ENCODE measurements around the gene EDN3.

EDN3 gene

GRCh38 chr20:59308493-59309201 lies 8.2 kb downstream of the EDN3 start:
- DNase-seq (ENCODE audit: low read depth), result no peak

- no peak for DNase-seq (ENCODE audit: low read depth)
These were observed 8.8 kb downstream of the EDN3 start for GRCh38 chr20:59309218-59309617.

GRCh38 chr20:59314997-59315396 lies 14.6 kb downstream of the EDN3 start:
- no peak for DNase-seq (ENCODE audit: low read depth)

- no peak for DNase-seq (ENCODE audit: low read depth)
These were observed 16.7 kb downstream of the EDN3 start for GRCh38 chr20:59316911-59317731.

GRCh38 chr20:59318201-59318790 lies 17.9 kb downstream of the EDN3 start:
- no peak for DNase-seq (ENCODE audit: low read depth)

GRCh38 chr20:59318803-59319202 lies 18.4 kb downstream of the EDN3 start:
- no peak for DNase-seq (ENCODE audit: low read depth)

GRCh38 chr20:59320426-59320825 lies 20.0 kb downstream of the EDN3 start:
- DNase-seq (ENCODE audit: low read depth), result no peak

- DNase-seq (ENCODE audit: low read depth), result no peak
These were observed 20.6 kb downstream of the EDN3 start for GRCh38 chr20:59320854-59321647.

GRCh38 chr20:59322081-59322480 lies 21.7 kb downstream of the EDN3 start:
- no peak for DNase-seq (ENCODE audit: low read depth)

- DNase-seq (ENCODE audit: low read depth), result no peak
These were observed 22.4 kb downstream of the EDN3 start for GRCh38 chr20:59322585-59323454.

GRCh38 chr20:59323731-59324130 lies 23.3 kb downstream of the EDN3 start:
- no peak for DNase-seq (ENCODE audit: low read depth)

GRCh38 chr20:59324521-59325141 lies 24.2 kb downstream of the EDN3 start:
- DNase-seq (ENCODE audit: low read depth), result no peak

- no peak for DNase-seq (ENCODE audit: low read depth)
These were observed 24.7 kb downstream of the EDN3 start for GRCh38 chr20:59325142-59325523.

GRCh38 chr20:59326188-59326587 lies 25.8 kb downstream of the EDN3 start:
- no peak for DNase-seq (ENCODE audit: low read depth)

- no peak for DNase-seq (ENCODE audit: low read depth)
These were observed 27.7 kb downstream of the EDN3 start for GRCh38 chr20:59328071-59328470.

- no peak for DNase-seq (ENCODE audit: low read depth)
These were observed 31.4 kb downstream of the EDN3 start for GRCh38 chr20:59331721-59332329.

GRCh38 chr20:59333260-59333845 lies 32.9 kb downstream of the EDN3 start:
- no peak for DNase-seq (ENCODE audit: low read depth)

GRCh38 chr20:59333951-59334350 lies 33.5 kb downstream of the EDN3 start:
- no peak for DNase-seq (ENCODE audit: low read depth)

- DNase-seq (ENCODE audit: low read depth), result no peak
These were observed 34.4 kb downstream of the EDN3 start for GRCh38 chr20:59334651-59335300.

- DNase-seq (ENCODE audit: low read depth), result no peak
These were observed 35.0 kb downstream of the EDN3 start for GRCh38 chr20:59335377-59335776.
